Progenitor cell of endocrine pancreas (in vitro differentiated cells): ENCODE results near the gene ARID5B. TPM values are rescaled to one million over a fixed set of nuclear protein-coding genes. Genes with fewer than 3 reads are reported as not detected.

Experiments used
- DNase-seq: peaks from one replicate; pipeline ENCODE4 v3.0.0; 2021; ENCODE audit warnings: low spot score; ENCODE audit not compliant: unreplicated experiment
- H3K27ac Mint-ChIP-seq: 2 replicates; pipeline ENCODE4 v1.8.0; 2021; ENCODE audit warnings: mild to moderate bottlenecking, moderate library complexity, mixed read lengths
- H3K27me3 Mint-ChIP-seq: 2 replicates; pipeline ENCODE4 v1.8.0; 2021; ENCODE audit warnings: mixed read lengths
- H3K36me3 Mint-ChIP-seq: 2 replicates; pipeline ENCODE4 v1.8.0; 2022; ENCODE audit warnings: mixed read lengths; ENCODE audit not compliant: insufficient read depth
- H3K4me1 Mint-ChIP-seq: 2 replicates; pipeline ENCODE4 v1.8.0; 2021; ENCODE audit warnings: low read depth, mixed read lengths
- H3K4me3 Mint-ChIP-seq: 2 replicates; pipeline ENCODE4 v1.8.0; 2021; ENCODE audit warnings: low read depth, mild to moderate bottlenecking, moderate library complexity, mixed read lengths
- H3K9me3 Mint-ChIP-seq: 2 replicates; pipeline ENCODE4 v1.8.0; 2021; ENCODE audit warnings: low read depth, mixed read lengths
- CTCF ChIP-seq: fragments of 200-600 bp; sonication (generic); IDR thresholded peaks from one replicate; pipeline ENCODE4 v1.5.0; 2021; ENCODE audit warnings: antibody characterized with exemption, mild to moderate bottlenecking; ENCODE audit not compliant: unreplicated experiment
- total RNA-seq: library from RNA; stranded (reverse); gene quantifications from 2 replicates; pipeline ENCODE4 v1.2.1, GENCODE V29; 2021

ARID5B gene
- total RNA-seq, 1 donor from 2014 or later = 19.7 TPM

DNA sequence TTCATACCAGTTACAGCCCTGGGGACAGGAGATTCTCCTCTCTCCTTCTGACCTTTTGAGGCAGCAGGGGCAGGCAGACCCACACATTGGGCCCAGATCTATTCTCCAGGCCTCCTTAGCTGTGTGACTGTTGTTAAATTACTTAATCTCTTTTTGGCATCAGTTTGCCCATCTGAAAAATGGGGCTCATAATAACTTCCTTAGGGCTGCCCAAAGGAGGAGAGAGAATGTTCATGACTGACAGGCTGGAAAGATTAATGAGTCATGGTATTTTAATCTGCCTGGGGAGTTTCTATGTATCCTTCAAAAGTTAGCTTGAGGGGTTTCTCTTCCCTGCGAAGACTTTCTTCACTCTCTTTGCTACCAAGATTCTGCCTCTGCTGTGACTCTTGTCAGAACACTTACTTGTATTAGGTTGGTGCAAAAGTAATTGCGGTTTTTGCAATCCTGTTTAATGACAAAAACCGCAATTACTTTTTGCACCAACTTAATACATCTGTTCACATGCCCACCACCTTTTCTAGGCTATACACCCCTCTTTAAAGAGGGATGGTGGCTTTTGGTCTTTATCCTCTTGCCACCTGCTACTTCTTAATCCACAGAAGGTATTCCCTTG, 83.4 kb downstream of the ARID5B start:
- no peak for TF ChIP-seq CTCF
- Mint-ChIP-seq H3K36me3 (peaks cover 1% of the 10 kb centered on the region), H3K9me3 (no peaks in the 10 kb centered on the region), H3K4me3 (no peak overlapping the region), H3K4me1 (peaks cover 3% of the 10 kb centered on the region), H3K27ac (no peak overlapping the region), H3K27me3 (no peaks in the 10 kb centered on the region)
- no peak for DNase-seq

DNA sequence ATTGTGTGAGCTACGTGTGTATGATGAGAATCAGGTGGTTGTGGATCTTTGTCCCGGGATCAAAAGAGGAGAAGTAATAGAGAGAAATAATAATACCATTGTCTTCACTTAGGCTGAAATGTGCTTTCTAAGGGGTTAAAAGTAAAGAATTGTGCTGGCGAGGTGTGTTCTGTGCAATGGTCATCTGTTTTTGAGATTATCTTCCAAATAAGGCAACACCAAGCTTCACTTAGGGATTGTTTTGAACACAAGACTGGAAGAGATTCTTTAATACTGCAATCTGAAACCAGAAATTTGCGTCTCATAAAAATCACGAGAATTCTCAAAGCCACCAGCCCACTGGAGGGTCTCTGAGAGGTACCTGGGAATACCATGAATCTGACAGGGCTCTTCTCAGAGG, 84.2 kb downstream of the ARID5B start:
- Mint-ChIP-seq H3K9me3 (no peaks in the 10 kb centered on the region), H3K4me1 (peaks cover 3% of the 10 kb centered on the region), H3K27ac (no peak overlapping the region), H3K27me3 (no peaks in the 10 kb centered on the region), H3K4me3 (no peak overlapping the region), H3K36me3 (peaks cover 2% of the 10 kb centered on the region)
- TF ChIP-seq CTCF = no peak
- DNase-seq = no peak

DNA sequence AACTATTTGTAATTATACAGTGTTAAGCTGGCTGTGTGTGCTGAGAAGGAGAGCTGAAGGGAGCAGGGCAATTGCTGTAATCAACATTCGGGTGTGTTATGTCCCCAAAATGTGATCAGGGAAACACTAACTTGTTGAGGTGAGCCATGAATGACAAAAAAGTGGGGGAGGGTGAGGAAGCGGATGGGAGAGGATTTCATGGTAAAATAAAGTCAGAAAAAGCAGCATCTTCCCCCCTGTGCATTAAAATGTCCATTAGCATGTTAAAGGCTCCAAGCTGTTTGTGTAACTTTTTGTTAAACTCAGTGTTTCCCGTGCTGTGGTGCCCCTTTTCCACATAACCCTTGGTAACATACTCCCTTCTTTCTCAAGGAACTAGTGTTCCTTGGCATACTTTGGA, 84.9 kb downstream of the ARID5B start:
- no peak overlapping the region for H3K4me3 Mint-ChIP-seq
- H3K9me3 Mint-ChIP-seq = no peaks in the 10 kb centered on the region
- H3K27ac Mint-ChIP-seq = no peak overlapping the region
- H3K36me3 Mint-ChIP-seq = peaks cover 3% of the 10 kb centered on the region
- H3K4me1 Mint-ChIP-seq = peaks cover 3% of the 10 kb centered on the region
- TF ChIP-seq CTCF = no peak
- H3K27me3 Mint-ChIP-seq = no peaks in the 10 kb centered on the region
- no peak for DNase-seq

GRCh38 chr10:61986788-61987492, 85.4 kb downstream of the ARID5B start:
- Mint-ChIP-seq H3K27ac (no peak overlapping the region), H3K27me3 (no peaks in the 10 kb centered on the region), H3K4me1 (no peaks in the 10 kb centered on the region), H3K4me3 (no peak overlapping the region), H3K9me3 (no peaks in the 10 kb centered on the region), H3K36me3 (peaks cover 5% of the 10 kb centered on the region)
- DNase-seq = no peak
- no peak for TF ChIP-seq CTCF

DNA sequence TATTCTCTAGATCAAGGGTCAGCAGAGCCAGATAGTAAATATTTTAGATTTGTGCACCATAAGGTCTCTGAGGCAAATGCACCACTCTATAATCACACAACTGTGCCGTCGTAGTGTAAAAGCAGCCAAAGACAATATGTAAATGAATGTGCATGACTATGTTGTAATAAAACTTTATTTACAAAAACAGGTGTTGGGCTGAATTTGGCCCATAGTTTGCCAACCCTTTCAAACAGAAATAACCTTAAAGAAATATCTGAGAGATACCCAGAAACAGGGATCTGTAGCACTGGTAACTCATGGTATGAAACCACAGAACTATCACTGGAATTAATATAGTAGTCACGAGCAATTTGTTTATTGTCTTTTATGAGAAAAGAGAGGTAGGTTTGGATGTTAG, 86.0 kb downstream of the ARID5B start:
- Mint-ChIP-seq H3K27ac (no peak overlapping the region), H3K4me1 (peaks cover 1% of the 10 kb centered on the region)
- TF ChIP-seq CTCF = no peak

More for the DNA sequence above, 86.0 kb downstream of the ARID5B start:
- H3K27me3 Mint-ChIP-seq = no peaks in the 10 kb centered on the region
- no peak overlapping the region for H3K4me3 Mint-ChIP-seq
- DNase-seq = no peak
- H3K9me3 Mint-ChIP-seq = no peaks in the 10 kb centered on the region
- H3K36me3 Mint-ChIP-seq = peaks cover 5% of the 10 kb centered on the region
